LNCaP clone FGC (cell line): ENCODE measurements around the gene PIGT.

Experiments
- DNase-seq: peaks from one replicate; pipeline ENCODE4 v3.0.0-alpha.2; 2011; ENCODE audit warnings: low read depth
- H3K4me3 ChIP-seq: 2 replicates; pipeline ENCODE4 v1.5.1; 2011; ENCODE audit warnings: mild to moderate bottlenecking, low read depth, low read length, control low read depth
- TF ChIP-seq, protein P1 (sequence below): IDR thresholded peaks from 2 replicates; pipeline ENCODE4 v1.5.1; 2012; ENCODE audit warnings: mild to moderate bottlenecking; ENCODE audit not compliant: control insufficient read depth, insufficient read depth; ENCODE audit errors: extremely low read depth

Gene PIGT

DNA sequence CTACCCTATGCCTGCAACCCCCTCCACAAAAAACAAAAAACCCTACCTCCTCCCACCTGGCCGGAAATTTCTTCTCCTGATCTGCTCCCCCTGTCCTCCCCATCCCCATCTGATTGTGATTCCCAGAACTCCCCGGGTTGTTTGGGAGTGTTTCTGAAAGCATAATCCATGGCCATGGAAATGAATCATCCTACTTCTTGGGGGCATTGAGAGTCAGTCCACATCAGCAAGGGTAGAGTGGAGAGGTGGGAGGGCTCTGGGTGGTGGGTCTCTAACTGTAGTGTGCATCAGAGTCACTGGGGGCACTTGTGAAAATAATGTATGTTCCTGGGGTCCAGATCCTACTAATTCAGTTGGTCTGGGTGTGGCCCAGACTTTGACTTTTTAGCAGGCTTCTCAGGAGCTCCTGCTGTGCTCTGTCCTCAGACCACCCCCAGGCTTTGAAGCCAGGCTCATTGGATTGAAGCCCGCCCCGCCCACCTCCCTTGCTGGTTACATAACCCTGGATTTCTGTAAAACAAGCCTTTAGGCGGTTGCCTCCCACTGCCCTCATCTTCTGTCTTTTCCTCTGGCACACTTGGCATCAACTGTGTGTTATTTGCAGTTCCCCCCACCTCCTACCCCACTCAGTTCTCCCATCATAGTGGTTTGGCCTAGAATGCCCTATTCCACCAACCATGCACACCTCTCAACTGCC, 10.5 kb downstream of the PIGT start:
- no peak for DNase-seq
- no peak overlapping the region for H3K4me3 ChIP-seq

DNA sequence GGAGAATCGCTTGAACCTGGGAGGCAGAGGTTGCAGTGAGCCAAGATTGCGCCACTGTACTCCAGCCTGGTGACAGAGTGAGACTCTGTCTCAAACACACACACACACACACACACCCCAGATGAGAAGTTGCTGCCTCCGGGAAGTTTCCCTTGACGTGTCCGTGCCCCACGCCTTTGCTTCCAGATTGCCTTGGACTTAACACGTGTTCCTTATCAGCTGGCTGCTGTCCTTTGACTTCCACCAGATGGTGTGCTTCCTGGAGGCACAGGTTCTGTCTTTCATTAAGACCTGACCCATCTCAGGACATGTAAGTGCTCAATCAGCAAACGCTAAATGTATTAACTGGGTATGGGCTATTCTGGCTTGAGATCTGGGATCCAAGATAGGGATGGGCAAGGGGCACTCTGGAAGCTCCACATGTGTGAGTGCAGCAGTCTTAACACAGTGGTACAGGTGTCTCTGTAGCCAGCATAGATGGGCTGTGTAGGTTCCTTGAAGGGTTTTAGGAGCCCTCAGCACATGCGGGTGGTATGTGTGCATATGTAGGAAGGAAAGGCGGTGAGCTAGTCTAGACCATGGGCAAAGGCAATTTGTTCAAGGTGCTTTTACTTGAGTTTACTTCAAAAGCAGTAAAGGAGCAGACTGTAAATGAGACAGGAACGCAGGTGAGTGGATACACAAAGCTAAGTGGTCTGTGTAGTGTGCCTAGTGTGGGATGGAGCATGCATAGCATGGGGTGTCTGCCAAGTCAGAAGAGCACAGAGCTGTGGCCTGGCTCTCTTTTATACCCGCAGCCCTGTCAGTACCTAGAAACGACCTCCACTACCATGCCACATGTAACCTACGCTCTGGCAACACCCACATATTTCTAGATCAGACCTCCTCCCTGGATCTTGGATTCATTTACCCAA, 11.6 kb downstream of the PIGT start:
- DNase-seq, result no peak
- H3K4me3 ChIP-seq, result no peak overlapping the region
- TF ChIP-seq, protein P1, sequence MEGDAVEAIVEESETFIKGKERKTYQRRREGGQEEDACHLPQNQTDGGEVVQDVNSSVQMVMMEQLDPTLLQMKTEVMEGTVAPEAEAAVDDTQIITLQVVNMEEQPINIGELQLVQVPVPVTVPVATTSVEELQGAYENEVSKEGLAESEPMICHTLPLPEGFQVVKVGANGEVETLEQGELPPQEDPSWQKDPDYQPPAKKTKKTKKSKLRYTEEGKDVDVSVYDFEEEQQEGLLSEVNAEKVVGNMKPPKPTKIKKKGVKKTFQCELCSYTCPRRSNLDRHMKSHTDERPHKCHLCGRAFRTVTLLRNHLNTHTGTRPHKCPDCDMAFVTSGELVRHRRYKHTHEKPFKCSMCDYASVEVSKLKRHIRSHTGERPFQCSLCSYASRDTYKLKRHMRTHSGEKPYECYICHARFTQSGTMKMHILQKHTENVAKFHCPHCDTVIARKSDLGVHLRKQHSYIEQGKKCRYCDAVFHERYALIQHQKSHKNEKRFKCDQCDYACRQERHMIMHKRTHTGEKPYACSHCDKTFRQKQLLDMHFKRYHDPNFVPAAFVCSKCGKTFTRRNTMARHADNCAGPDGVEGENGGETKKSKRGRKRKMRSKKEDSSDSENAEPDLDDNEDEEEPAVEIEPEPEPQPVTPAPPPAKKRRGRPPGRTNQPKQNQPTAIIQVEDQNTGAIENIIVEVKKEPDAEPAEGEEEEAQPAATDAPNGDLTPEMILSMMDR, result no peak

More for the DNA sequence above, 10.5 kb downstream of the PIGT start:
- TF ChIP-seq, protein P1, result no peak

DNA sequence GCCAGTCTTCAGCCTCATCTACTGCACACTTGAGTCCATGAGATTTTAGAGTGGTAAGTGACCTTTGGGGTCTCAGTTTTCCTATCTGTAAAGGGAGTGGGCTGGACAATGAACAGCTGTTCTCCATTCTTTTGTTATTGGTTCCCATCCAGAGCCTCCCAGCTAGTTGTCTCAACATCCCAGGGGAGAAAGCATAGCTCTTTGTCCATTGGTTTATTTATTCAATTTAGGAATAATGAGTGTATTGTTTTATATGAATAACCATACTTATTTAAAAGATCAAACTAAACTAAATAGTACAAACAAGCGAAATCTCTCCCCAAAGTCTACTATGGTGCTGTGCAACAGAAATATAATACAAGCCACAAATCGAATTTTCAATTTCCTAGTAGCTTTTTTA, 13.7 kb downstream of the PIGT start:
- H3K4me3 ChIP-seq, result no peak overlapping the region
- TF ChIP-seq, protein P1, result no peak

DNA sequence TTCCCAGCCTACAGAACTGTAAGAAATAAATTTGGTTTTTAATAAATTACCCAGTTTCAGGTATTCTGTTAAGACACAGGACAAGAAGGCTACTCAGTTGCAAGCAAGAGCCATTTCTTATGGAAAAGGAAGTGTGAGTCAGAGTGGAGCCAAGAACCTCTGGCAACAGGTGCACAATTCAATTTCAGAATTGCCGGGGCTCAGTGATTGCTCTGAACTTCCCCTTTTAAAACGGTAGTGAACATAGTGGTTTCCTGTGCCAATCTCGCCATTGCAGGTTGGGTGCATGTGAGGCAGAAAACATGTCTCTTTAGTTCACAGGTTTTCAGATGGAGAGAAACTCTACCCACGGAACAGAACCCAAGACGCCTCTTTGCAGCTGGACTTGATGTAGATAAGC, 16.4 kb downstream of the PIGT start:
- H3K4me3 ChIP-seq, result no peak overlapping the region
- no peak for DNase-seq
- TF ChIP-seq, protein P1, result no peak

More for the DNA sequence above, 13.7 kb downstream of the PIGT start:
- no peak for DNase-seq

DNA sequence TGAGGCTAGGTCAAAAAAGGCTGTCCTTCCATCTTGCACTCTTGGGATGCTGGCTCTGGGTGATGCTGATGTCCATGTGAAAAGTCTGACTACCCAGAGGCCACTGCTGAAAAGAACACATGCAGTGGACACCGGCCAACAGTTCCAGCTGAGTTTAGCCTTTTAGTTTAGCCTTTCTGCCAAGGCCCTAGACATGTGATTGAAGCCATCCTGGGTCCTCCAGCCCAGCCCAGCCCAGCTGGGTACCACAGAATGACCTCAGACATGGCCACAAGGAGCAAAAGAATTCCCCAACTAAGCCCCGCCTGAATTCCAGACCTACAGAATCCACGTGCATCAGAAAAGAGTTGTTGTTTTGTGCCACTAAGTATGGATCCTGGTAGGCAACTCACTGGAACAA, 17.4 kb downstream of the PIGT start:
- no peak for DNase-seq
- no peak overlapping the region for H3K4me3 ChIP-seq
- TF ChIP-seq, protein P1, result no peak

DNA sequence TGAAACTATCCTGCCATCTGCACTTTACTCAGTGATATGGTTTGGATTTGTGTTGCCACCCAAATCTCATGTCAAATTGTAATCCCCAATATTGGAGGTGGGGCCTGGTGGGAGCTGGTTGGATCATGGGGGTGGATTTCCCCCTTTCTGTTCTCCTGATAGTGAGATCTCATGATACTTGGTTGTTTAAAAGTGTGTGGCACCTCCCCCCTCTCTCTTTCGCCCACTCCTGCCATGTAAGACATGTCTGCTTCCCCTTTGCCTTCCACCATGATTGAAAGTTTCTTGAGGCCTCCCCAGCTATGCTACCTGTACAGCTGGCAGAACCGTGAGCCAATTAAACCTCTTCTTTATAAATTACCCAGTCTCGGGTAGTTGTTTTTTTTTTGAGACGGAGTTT, 18.0 kb downstream of the PIGT start:
- DNase-seq, result no peak
- H3K4me3 ChIP-seq, result no peak overlapping the region
- TF ChIP-seq, protein P1, result no peak
